ENCODE results near the gene CFAP74.

The CFAP74 gene

GRCh38 chr1:1942753-1943656 lies 60.6 kb downstream of the CFAP74 start:
- no peaks in the 10 kb centered on the region for H3K9me3 ChIP-seq (ENCODE audit: control insufficient read depth, insufficient read depth, low read depth, low read length)
- no peaks in the 10 kb centered on the region for H3K4me1 ChIP-seq (ENCODE audit: control insufficient read depth, insufficient read depth, low read length)
- CTCF ChIA-PET, result interaction anchor here (0.9 to 4.8 kb wide), 7 partner anchors 10 to 103 kb away, joined by 3 to 52 read pairs (median 7); no protein-coding TSS in a partner anchor
- H3K4me3 ChIP-seq (ENCODE audit: low read depth, low read length), result no peak overlapping the region
- H3K36me3 ChIP-seq (ENCODE audit: control insufficient read depth in 2 of 2, insufficient read depth in 1 of 2, low read length in 2 of 2), result no peaks in the 10 kb centered on the region
- no peak overlapping the region for H3K27ac ChIP-seq (ENCODE audit: extremely low read depth, low read depth, low read length)
- POLR2A ChIA-PET, result no interaction called here
- TF ChIP-seq ZNF132 (tag by site-specific recombination; IDR thresholded peaks at IDR 0.05; ENCODE audit: borderline replicate concordance) (no peak), ZNF362 (tag by site-specific recombination; IDR thresholded peaks at IDR 0.05) (no peak), ZNF639 (tag by site-specific recombination; IDR thresholded peaks at IDR 0.05) (no peak), ZNF311 (tag by site-specific recombination; IDR thresholded peaks at IDR 0.05; ENCODE audit: borderline replicate concordance) (no peak), EGR2 (tag by site-specific recombination; IDR thresholded peaks at IDR 0.05; ENCODE audit: low read depth) (no peak), ZNF423 (tag by site-specific recombination; IDR thresholded peaks at IDR 0.05) (no peak), ZBTB7A (tag by site-specific recombination; IDR thresholded peaks at IDR 0.05; ENCODE audit: low read depth) (no peak)

GRCh38 chr1:1941868-1942752 lies 61.5 kb downstream of the CFAP74 start:
- ChIA-PET POLR2A (no interaction called here), CTCF (interaction anchor here (0.6 to 4.8 kb wide), 4 partner anchors 13 to 585 kb away, joined by 3 to 52 read pairs (median 4); no protein-coding TSS in a partner anchor)
- Histone ChIP-seq H3K4me1 (ENCODE audit: control insufficient read depth, insufficient read depth, low read length) (no peaks in the 10 kb centered on the region), H3K9me3 (ENCODE audit: control insufficient read depth, insufficient read depth, low read depth, low read length) (no peaks in the 10 kb centered on the region), H3K36me3 (ENCODE audit: control insufficient read depth in 2 of 2, insufficient read depth in 1 of 2, low read length in 2 of 2) (no peaks in the 10 kb centered on the region), H3K27ac (ENCODE audit: extremely low read depth, low read depth, low read length) (no peak overlapping the region), H3K4me3 (ENCODE audit: low read depth, low read length) (no peak overlapping the region)
- no peak for TF ChIP-seq ZNF248 (tag by site-specific recombination; IDR thresholded peaks at IDR 0.05)
- TF ChIP-seq ZNF114 (tag by site-specific recombination; IDR thresholded peaks at IDR 0.05), result no peak
- no peak for TF ChIP-seq ZNF184 (tag by site-specific recombination; IDR thresholded peaks at IDR 0.05)
- TF ChIP-seq, protein P1, sequence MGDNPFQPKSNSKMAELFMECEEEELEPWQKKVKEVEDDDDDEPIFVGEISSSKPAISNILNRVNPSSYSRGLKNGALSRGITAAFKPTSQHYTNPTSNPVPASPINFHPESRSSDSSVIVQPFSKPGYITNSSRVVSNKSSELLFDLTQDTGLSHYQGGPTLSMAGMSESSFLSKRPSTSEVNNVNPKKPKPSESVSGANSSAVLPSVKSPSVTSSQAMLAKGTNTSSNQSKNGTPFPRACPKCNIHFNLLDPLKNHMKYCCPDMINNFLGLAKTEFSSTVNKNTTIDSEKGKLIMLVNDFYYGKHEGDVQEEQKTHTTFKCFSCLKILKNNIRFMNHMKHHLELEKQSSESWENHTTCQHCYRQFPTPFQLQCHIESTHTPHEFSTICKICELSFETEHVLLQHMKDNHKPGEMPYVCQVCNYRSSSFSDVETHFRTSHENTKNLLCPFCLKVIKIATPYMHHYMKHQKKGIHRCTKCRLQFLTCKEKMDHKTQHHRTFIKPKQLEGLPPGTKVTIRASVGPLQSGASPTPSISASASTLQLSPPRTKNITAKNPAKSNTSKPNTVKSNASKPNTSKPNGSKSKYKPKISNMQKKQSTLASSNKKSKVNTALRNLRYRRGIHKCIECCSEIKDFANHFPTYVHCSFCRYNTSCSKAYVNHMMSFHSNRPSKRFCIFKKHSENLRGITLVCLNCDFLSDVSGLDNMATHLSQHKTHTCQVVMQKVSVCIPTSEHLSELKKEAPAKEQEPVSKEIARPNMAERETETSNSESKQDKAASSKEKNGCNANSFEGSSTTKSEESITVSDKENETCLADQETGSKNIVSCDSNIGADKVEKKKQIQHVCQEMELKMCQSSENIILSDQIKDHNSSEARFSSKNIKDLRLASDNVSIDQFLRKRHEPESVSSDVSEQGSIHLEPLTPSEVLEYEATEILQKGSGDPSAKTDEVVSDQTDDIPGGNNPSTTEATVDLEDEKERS (tag by site-specific recombination; IDR thresholded peaks at IDR 0.05), result no peak
- TF ChIP-seq ZNF341 (tag by site-specific recombination; IDR thresholded peaks at IDR 0.05; ENCODE audit: low read depth), result no peak
- no peak for TF ChIP-seq OVOL3 (tag by site-specific recombination; IDR thresholded peaks at IDR 0.05)
- no peak for TF ChIP-seq ZNF514 (tag by site-specific recombination; IDR thresholded peaks at IDR 0.05)
- TF ChIP-seq HOXA7 (CRISPR knock-in tag; IDR thresholded peaks at IDR 0.05; ENCODE audit: borderline replicate concordance), result no peak
- TF ChIP-seq ZNF175 (tag by site-specific recombination; IDR thresholded peaks at IDR 0.05), result no peak
- TF ChIP-seq, protein P2, sequence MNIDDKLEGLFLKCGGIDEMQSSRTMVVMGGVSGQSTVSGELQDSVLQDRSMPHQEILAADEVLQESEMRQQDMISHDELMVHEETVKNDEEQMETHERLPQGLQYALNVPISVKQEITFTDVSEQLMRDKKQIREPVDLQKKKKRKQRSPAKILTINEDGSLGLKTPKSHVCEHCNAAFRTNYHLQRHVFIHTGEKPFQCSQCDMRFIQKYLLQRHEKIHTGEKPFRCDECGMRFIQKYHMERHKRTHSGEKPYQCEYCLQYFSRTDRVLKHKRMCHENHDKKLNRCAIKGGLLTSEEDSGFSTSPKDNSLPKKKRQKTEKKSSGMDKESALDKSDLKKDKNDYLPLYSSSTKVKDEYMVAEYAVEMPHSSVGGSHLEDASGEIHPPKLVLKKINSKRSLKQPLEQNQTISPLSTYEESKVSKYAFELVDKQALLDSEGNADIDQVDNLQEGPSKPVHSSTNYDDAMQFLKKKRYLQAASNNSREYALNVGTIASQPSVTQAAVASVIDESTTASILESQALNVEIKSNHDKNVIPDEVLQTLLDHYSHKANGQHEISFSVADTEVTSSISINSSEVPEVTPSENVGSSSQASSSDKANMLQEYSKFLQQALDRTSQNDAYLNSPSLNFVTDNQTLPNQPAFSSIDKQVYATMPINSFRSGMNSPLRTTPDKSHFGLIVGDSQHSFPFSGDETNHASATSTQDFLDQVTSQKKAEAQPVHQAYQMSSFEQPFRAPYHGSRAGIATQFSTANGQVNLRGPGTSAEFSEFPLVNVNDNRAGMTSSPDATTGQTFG (tag by site-specific recombination; IDR thresholded peaks at IDR 0.05; ENCODE audit: borderline replicate concordance), result no peak
- no peak for TF ChIP-seq ZNF354C (tag by site-specific recombination; IDR thresholded peaks at IDR 0.05; ENCODE audit: borderline replicate concordance, low read depth)
